Chondrocyte (in vitro differentiated cells): ENCODE results near the gene TMEM106C. TPM values are rescaled to one million over a fixed set of nuclear protein-coding genes. Genes with fewer than 3 reads are reported as not detected.

ENCODE experiments used
- DNase-seq: peaks from one replicate; pipeline ENCODE4 v3.0.0; 2021; ENCODE audit warnings: mixed read lengths, low spot score
- H3K27ac Mint-ChIP-seq: one replicate; pipeline ENCODE4 v1.8.0; 2021; ENCODE audit warnings: mild to moderate bottlenecking, moderate library complexity, mixed read lengths; ENCODE audit not compliant: unreplicated experiment
- H3K27me3 Mint-ChIP-seq: 2 replicates; pipeline ENCODE4 v1.8.0; 2021; ENCODE audit warnings: low read depth, mixed read lengths
- H3K36me3 Mint-ChIP-seq: 2 replicates; pipeline ENCODE4 v1.8.0; 2021; ENCODE audit warnings: low read depth, mixed read lengths
- H3K4me1 Mint-ChIP-seq: 2 replicates; pipeline ENCODE4 v1.8.0; 2021; ENCODE audit warnings: low read depth, mild to moderate bottlenecking, mixed read lengths
- H3K4me3 Mint-ChIP-seq: one replicate; pipeline ENCODE4 v1.8.0; 2021; ENCODE audit warnings: mild to moderate bottlenecking, moderate library complexity, mixed read lengths; ENCODE audit not compliant: unreplicated experiment
- H3K9me3 Mint-ChIP-seq: 2 replicates; pipeline ENCODE4 v1.8.0; 2021; ENCODE audit warnings: low read depth, mixed read lengths
- CTCF ChIP-seq: fragments of 200-600 bp; sonication (generic); IDR thresholded peaks from 2 replicates; pipeline ENCODE4 v1.5.0; 2021; ENCODE audit warnings: antibody characterized with exemption, mild to moderate bottlenecking, moderate library complexity
- total RNA-seq: library from RNA; stranded (reverse); gene quantifications from 3 replicates; pipeline ENCODE4 v1.2.1, GENCODE V29; 2021

TMEM106C gene
- total RNA-seq, 1 donor from 2014 or later: 54.3 TPM

GRCh38 chr12:48003226-48004052 is 40.0 kb downstream of the TMEM106C start:
- H3K27ac Mint-ChIP-seq: no peak overlapping the region
- TF ChIP-seq CTCF: peak; percentile 11
- peak overlapping the region; percentile 64 for H3K4me3 Mint-ChIP-seq
- no peaks in the 10 kb centered on the region for H3K36me3 Mint-ChIP-seq
- no peaks in the 10 kb centered on the region for H3K9me3 Mint-ChIP-seq
- H3K4me1 Mint-ChIP-seq: peaks cover 38% of the 10 kb centered on the region
- peaks cover 55% of the 10 kb centered on the region for H3K27me3 Mint-ChIP-seq
- DNase-seq: no peak

GRCh38 chr12:48004053-48004941 is 40.9 kb downstream of the TMEM106C start, which contains the start of gene COL2A1:
Gene COL2A1, minus strand, starts transcription at chr12:48004476. Its CDS starts 155 bp downstream, at chr12:48004321.
- DNase-seq: no peak
- H3K36me3 Mint-ChIP-seq: no peaks in the 10 kb centered on the region
- no peak within 1 kb of the TSS for H3K27ac Mint-ChIP-seq
- no peak for TF ChIP-seq CTCF
- H3K9me3 Mint-ChIP-seq: no peaks in the 10 kb centered on the region
- peak within 1 kb of the TSS; percentile 64 for H3K4me3 Mint-ChIP-seq
- peaks cover 55% of the 10 kb centered on the region for H3K27me3 Mint-ChIP-seq
- peaks cover 38% of the 10 kb centered on the region for H3K4me1 Mint-ChIP-seq

- Mint-ChIP-seq H3K4me1 (peaks cover 38% of the 10 kb centered on the region), H3K9me3 (no peaks in the 10 kb centered on the region), H3K27ac (no peak overlapping the region), H3K4me3 (peak overlapping the region; percentile 46), H3K27me3 (peaks cover 58% of the 10 kb centered on the region), H3K36me3 (no peaks in the 10 kb centered on the region)
- TF ChIP-seq CTCF: no peak
- DNase-seq: no peak
Measured at GRCh38 chr12:48005001-48005749, 41.8 kb downstream of the TMEM106C start.

- H3K36me3 Mint-ChIP-seq: no peaks in the 10 kb centered on the region
- H3K4me3 Mint-ChIP-seq: peak overlapping the region; percentile 46
- no peak for DNase-seq
- H3K27ac Mint-ChIP-seq: no peak overlapping the region
- peaks cover 58% of the 10 kb centered on the region for H3K27me3 Mint-ChIP-seq
- H3K9me3 Mint-ChIP-seq: no peaks in the 10 kb centered on the region
- no peak for TF ChIP-seq CTCF
- peaks cover 37% of the 10 kb centered on the region for H3K4me1 Mint-ChIP-seq
Measured at GRCh38 chr12:48005750-48006021, 42.3 kb downstream of the TMEM106C start.

GRCh38 chr12:48007206-48007605 is 43.8 kb downstream of the TMEM106C start:
- Mint-ChIP-seq H3K27me3 (peaks cover 66% of the 10 kb centered on the region), H3K4me3 (no peak overlapping the region), H3K36me3 (no peaks in the 10 kb centered on the region), H3K4me1 (peaks cover 23% of the 10 kb centered on the region), H3K27ac (no peak overlapping the region), H3K9me3 (no peaks in the 10 kb centered on the region)
- no peak for DNase-seq
- no peak for TF ChIP-seq CTCF
